ENCODE measurements around the gene AP3S2.

DNA sequence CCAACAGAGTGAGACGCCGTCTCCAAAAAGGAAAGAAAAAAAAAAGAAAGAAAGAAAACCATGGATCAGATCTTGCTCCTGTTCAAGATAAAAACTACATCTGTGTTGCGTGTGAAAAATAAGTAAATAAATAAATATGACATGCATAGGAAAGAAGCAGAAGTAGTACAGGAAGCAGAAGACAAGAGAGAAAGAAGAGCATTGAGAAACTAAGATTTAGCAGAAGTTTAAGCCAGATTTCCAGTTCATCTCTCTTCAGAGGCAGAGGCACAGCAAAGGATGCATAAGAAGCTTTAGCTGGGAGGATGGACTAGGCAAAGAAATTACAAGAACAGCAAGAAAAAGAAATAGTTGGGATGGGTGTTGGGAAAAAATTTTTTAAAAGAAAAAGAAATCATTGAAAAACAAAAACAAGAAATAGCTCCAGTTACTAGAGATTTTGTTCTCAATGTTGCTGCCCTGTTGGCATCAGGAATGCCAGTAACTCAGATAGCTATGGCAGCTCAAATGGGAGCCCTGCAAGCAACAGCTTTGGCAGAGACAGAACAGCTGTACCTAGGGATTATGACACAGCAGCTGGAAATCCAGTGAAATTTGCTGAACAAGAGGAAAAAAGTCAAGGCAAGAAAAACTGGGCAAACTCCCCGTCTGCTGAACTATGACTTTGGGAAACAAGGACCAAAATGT, 17.3 kb downstream of the AP3S2 start:
- TF ChIP-seq, protein P1, sequence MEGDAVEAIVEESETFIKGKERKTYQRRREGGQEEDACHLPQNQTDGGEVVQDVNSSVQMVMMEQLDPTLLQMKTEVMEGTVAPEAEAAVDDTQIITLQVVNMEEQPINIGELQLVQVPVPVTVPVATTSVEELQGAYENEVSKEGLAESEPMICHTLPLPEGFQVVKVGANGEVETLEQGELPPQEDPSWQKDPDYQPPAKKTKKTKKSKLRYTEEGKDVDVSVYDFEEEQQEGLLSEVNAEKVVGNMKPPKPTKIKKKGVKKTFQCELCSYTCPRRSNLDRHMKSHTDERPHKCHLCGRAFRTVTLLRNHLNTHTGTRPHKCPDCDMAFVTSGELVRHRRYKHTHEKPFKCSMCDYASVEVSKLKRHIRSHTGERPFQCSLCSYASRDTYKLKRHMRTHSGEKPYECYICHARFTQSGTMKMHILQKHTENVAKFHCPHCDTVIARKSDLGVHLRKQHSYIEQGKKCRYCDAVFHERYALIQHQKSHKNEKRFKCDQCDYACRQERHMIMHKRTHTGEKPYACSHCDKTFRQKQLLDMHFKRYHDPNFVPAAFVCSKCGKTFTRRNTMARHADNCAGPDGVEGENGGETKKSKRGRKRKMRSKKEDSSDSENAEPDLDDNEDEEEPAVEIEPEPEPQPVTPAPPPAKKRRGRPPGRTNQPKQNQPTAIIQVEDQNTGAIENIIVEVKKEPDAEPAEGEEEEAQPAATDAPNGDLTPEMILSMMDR (IDR thresholded peaks at IDR 0.05), result no peak
- TF ChIP-seq POLR2A (IDR thresholded peaks at IDR 0.05), result no peak
- no peak for TF ChIP-seq POLR2AphosphoS5 (IDR thresholded peaks at IDR 0.05; ENCODE audit: insufficient read depth in 1 of 2, low read depth in 1 of 2)

All from vagina (tissue), 2 donors.